ENCODE measurements around the gene SLC1A2. TPM values are rescaled to one million over a fixed set of nuclear protein-coding genes. Genes with fewer than 3 reads are reported as not detected.

Gene SLC1A2
- total RNA-seq, 2 experiments from 2014 or later, result not detected

- CTCF ChIA-PET, result interaction anchor here (1.1 to 1.2 kb wide), 2 partner anchors 14 to 499 kb away, joined by 3 read pairs; no protein-coding TSS in a partner anchor
- Mint-ChIP-seq H3K27me3 (peaks cover 46% of the 10 kb centered on the region), H3K36me3 (no peaks in the 10 kb centered on the region), H3K4me3 (no peak overlapping the region), H3K4me1 (ENCODE audit: low read depth) (no peaks in the 10 kb centered on the region), H3K9me3 (no peaks in the 10 kb centered on the region), H3K27ac (no peak overlapping the region)
- intact Hi-C loops (cut with micrococcal nuclease), result no loop called here
- POLR2A ChIA-PET, result no interaction called here
- DNase-seq, result no peak
Observed at GRCh38 chr11:35425603-35426212, 6.3 kb upstream of the SLC1A2 start.

- DNase-seq, result no peak
- no peaks in the 10 kb centered on the region for H3K9me3 Mint-ChIP-seq
- peaks cover 51% of the 10 kb centered on the region for H3K27me3 Mint-ChIP-seq
- no peaks in the 10 kb centered on the region for H3K36me3 Mint-ChIP-seq
- H3K4me1 Mint-ChIP-seq (ENCODE audit: low read depth), result peaks cover 6% of the 10 kb centered on the region
- intact Hi-C loops (cut with micrococcal nuclease), result no loop called here
- CTCF ChIA-PET, result no interaction called here
- no peak overlapping the region for H3K4me3 Mint-ChIP-seq
- POLR2A ChIA-PET, result no interaction called here
- no peak overlapping the region for H3K27ac Mint-ChIP-seq
Observed at GRCh38 chr11:35424157-35424940, 5.0 kb upstream of the SLC1A2 start.

GRCh38 chr11:35420371-35420770 is 1.0 kb upstream of the SLC1A2 start:
- intact Hi-C loops (cut with micrococcal nuclease), result no loop called here
- H3K27me3 Mint-ChIP-seq, result peaks cover 64% of the 10 kb centered on the region
- H3K27ac Mint-ChIP-seq, result no peak overlapping the region
- no peaks in the 10 kb centered on the region for H3K36me3 Mint-ChIP-seq
- peak overlapping the region; percentile 20 for H3K4me3 Mint-ChIP-seq
- ChIA-PET POLR2A (no interaction called here), CTCF (interaction anchor here (1.3 kb wide), 1 partner anchor 8 kb away, joined by 4 read pairs; no protein-coding TSS in a partner anchor)
- H3K4me1 Mint-ChIP-seq (ENCODE audit: low read depth), result peaks cover 11% of the 10 kb centered on the region
- no peak for DNase-seq
- no peaks in the 10 kb centered on the region for H3K9me3 Mint-ChIP-seq

GRCh38 chr11:35419830-35420333 is 524 bp upstream of the SLC1A2 start:
- Mint-ChIP-seq H3K4me1 (ENCODE audit: low read depth) (peaks cover 11% of the 10 kb centered on the region), H3K9me3 (no peaks in the 10 kb centered on the region), H3K27me3 (peaks cover 67% of the 10 kb centered on the region), H3K36me3 (no peaks in the 10 kb centered on the region), H3K27ac (no peak overlapping the region), H3K4me3 (peak overlapping the region; percentile 27)
- intact Hi-C loops (cut with micrococcal nuclease), result no loop called here
- ChIA-PET POLR2A (interaction anchor here (0.8 kb wide), 1 partner anchor 490 kb away, joined by 3 read pairs; no protein-coding TSS in a partner anchor), CTCF (interaction anchor here (1.3 kb wide), 1 partner anchor 9 kb away, joined by 4 read pairs; no protein-coding TSS in a partner anchor)
- DNase-seq, result no peak

GRCh38 chr11:35418282-35419183 is 825 bp downstream of the SLC1A2 start:
- intact Hi-C loops (cut with micrococcal nuclease), result no loop called here
- DNase-seq, result peak; percentile 27
- Mint-ChIP-seq H3K36me3 (no peaks in the 10 kb centered on the region), H3K4me1 (ENCODE audit: low read depth) (peaks cover 11% of the 10 kb centered on the region), H3K27ac (no peak overlapping the region), H3K4me3 (peak overlapping the region; percentile 53), H3K27me3 (peaks cover 78% of the 10 kb centered on the region), H3K9me3 (no peaks in the 10 kb centered on the region)
- ChIA-PET POLR2A (no interaction called here), CTCF (no interaction called here)

- Mint-ChIP-seq H3K27ac (no peak overlapping the region), H3K36me3 (no peaks in the 10 kb centered on the region), H3K27me3 (peaks cover 58% of the 10 kb centered on the region), H3K4me1 (ENCODE audit: low read depth) (peaks cover 10% of the 10 kb centered on the region), H3K4me3 (no peak overlapping the region), H3K9me3 (no peaks in the 10 kb centered on the region)
- POLR2A ChIA-PET, result no interaction called here
- CTCF ChIA-PET, result interaction anchor here (1.4 kb wide), 1 partner anchor 829 kb away, joined by 4 read pairs; no protein-coding TSS in a partner anchor
- intact Hi-C loops (cut with micrococcal nuclease), result no loop called here
- no peak for DNase-seq
Observed at GRCh38 chr11:35415487-35415886, 3.9 kb downstream of the SLC1A2 start.

- H3K4me3 Mint-ChIP-seq, result no peak overlapping the region
- H3K36me3 Mint-ChIP-seq, result no peaks in the 10 kb centered on the region
- no peak overlapping the region for H3K27ac Mint-ChIP-seq
- peaks cover 54% of the 10 kb centered on the region for H3K27me3 Mint-ChIP-seq
- DNase-seq, result no peak
- intact Hi-C loops (cut with micrococcal nuclease), result no loop called here
- CTCF ChIA-PET, result interaction anchor here (1.1 to 1.4 kb wide), 2 partner anchors 488 to 828 kb away, joined by 3 to 4 read pairs; no protein-coding TSS in a partner anchor
- POLR2A ChIA-PET, result no interaction called here
- peaks cover 6% of the 10 kb centered on the region for H3K4me1 Mint-ChIP-seq (ENCODE audit: low read depth)
- no peaks in the 10 kb centered on the region for H3K9me3 Mint-ChIP-seq
Observed at GRCh38 chr11:35414776-35415175, 4.6 kb downstream of the SLC1A2 start.

GRCh38 chr11:35414311-35414710 is 5.0 kb downstream of the SLC1A2 start:
- Mint-ChIP-seq H3K36me3 (no peaks in the 10 kb centered on the region), H3K4me3 (no peak overlapping the region), H3K27ac (no peak overlapping the region), H3K9me3 (no peaks in the 10 kb centered on the region), H3K27me3 (peaks cover 52% of the 10 kb centered on the region), H3K4me1 (ENCODE audit: low read depth) (peaks cover 6% of the 10 kb centered on the region)
- no peak for DNase-seq
- intact Hi-C loops (cut with micrococcal nuclease), result no loop called here
- CTCF ChIA-PET, result interaction anchor here (1.1 to 1.4 kb wide), 2 partner anchors 488 to 828 kb away, joined by 3 to 4 read pairs; no protein-coding TSS in a partner anchor
- POLR2A ChIA-PET, result no interaction called here

GRCh38 chr11:35413598-35413997 is 5.8 kb downstream of the SLC1A2 start:
- no peak overlapping the region for H3K4me3 Mint-ChIP-seq
- no peak for DNase-seq
- POLR2A ChIA-PET, result no interaction called here
- intact Hi-C loops (cut with micrococcal nuclease), result no loop called here
- H3K36me3 Mint-ChIP-seq, result no peaks in the 10 kb centered on the region
- no peak overlapping the region for H3K27ac Mint-ChIP-seq
- H3K9me3 Mint-ChIP-seq, result no peaks in the 10 kb centered on the region
- H3K4me1 Mint-ChIP-seq (ENCODE audit: low read depth), result peaks cover 5% of the 10 kb centered on the region
- H3K27me3 Mint-ChIP-seq, result peaks cover 50% of the 10 kb centered on the region
- CTCF ChIA-PET, result no interaction called here

GRCh38 chr11:35412285-35412684 is 7.1 kb downstream of the SLC1A2 start:
- H3K9me3 Mint-ChIP-seq, result no peaks in the 10 kb centered on the region
- CTCF ChIA-PET, result interaction anchor here (0.9 to 1.7 kb wide), 6 partner anchors 13 to 826 kb away, joined by 3 to 4 read pairs (median 4); no protein-coding TSS in a partner anchor
- no peaks in the 10 kb centered on the region for H3K4me1 Mint-ChIP-seq (ENCODE audit: low read depth)
- H3K36me3 Mint-ChIP-seq, result no peaks in the 10 kb centered on the region
- no peak overlapping the region for H3K4me3 Mint-ChIP-seq
- peaks cover 37% of the 10 kb centered on the region for H3K27me3 Mint-ChIP-seq
- H3K27ac Mint-ChIP-seq, result no peak overlapping the region
- POLR2A ChIA-PET, result no interaction called here
- no peak for DNase-seq
- intact Hi-C loops (cut with micrococcal nuclease), result no loop called here

- ChIA-PET POLR2A (no interaction called here), CTCF (interaction anchor here (0.5 kb wide), 1 partner anchor 468 kb away, joined by 3 read pairs; no protein-coding TSS in a partner anchor)
- Mint-ChIP-seq H3K27ac (no peak overlapping the region), H3K4me3 (no peak overlapping the region), H3K4me1 (ENCODE audit: low read depth) (no peaks in the 10 kb centered on the region), H3K9me3 (no peaks in the 10 kb centered on the region), H3K27me3 (peaks cover 4% of the 10 kb centered on the region), H3K36me3 (no peaks in the 10 kb centered on the region)
- no peak for DNase-seq
- intact Hi-C loops (cut with micrococcal nuclease), result no loop called here
Observed at GRCh38 chr11:35407041-35407440, 12.3 kb downstream of the SLC1A2 start.

Measured in activated CD4-positive, alpha-beta memory T cell treated with anti-CD3 and anti-CD28 coated beads for 36 hours (primary cell).